Activated CD8-positive, alpha-beta T cell treated with anti-CD3 and anti-CD28 coated beads for 36 hours (primary cell): ENCODE results near the gene TRAF3IP1. TPM values are rescaled to one million over a fixed set of nuclear protein-coding genes. Genes with fewer than 3 reads are reported as not detected.

Source experiments
- ATAC-seq: fragments of 200-7000 bp; cut with Tn5 transposase; one replicate; pipeline ENCODE4 v1.10.0; 2021; ENCODE audit warnings: mild to moderate bottlenecking, moderate library complexity
- CTCF ChIA-PET: fragments of 350-600 bp; sonication (Branson Sonifier 250); formaldehyde crosslinking; loops from one replicate; lab custom pipeline; 2021; ENCODE audit warnings: antibody characterized with exemption; lab: Charles Lee
- POLR2A ChIA-PET: fragments of 350-600 bp; sonication (Branson Sonifier 250); formaldehyde crosslinking; loops from one replicate; lab custom pipeline; 2021; ENCODE audit warnings: antibody characterized with exemption; lab: Charles Lee
- DNase-seq: peaks from one replicate; pipeline ENCODE4 v3.0.0-alpha.2; 2020
- H3K27ac Mint-ChIP-seq: one replicate; pipeline ENCODE4 v1.8.0; 2021; ENCODE audit warnings: mild to moderate bottlenecking, mixed read lengths
- H3K27me3 Mint-ChIP-seq: one replicate; pipeline ENCODE4 v1.8.0; 2021; ENCODE audit warnings: mixed read lengths
- H3K36me3 Mint-ChIP-seq: one replicate; pipeline ENCODE4 v1.8.0; 2021; ENCODE audit warnings: low read depth, mixed read lengths
- H3K4me1 Mint-ChIP-seq: one replicate; pipeline ENCODE4 v1.8.0; 2021; ENCODE audit warnings: low read depth, mixed read lengths
- H3K4me3 Mint-ChIP-seq: one replicate; pipeline ENCODE4 v1.8.0; 2021; ENCODE audit warnings: mild to moderate bottlenecking, moderate library complexity, mixed read lengths
- H3K9me3 Mint-ChIP-seq: one replicate; pipeline ENCODE4 v1.8.0; 2021; ENCODE audit warnings: mixed read lengths
- intact Hi-C: fragments of 100-400 bp; cut with micrococcal nuclease; formaldehyde crosslinking; loops from one replicate; pipeline ENCODE4 v1.10.0; 2022
- total RNA-seq, 2 experiments: library from RNA; stranded (reverse); gene quantifications; one replicate each; pipeline ENCODE4 v1.2.3, GENCODE V29; 2021
- TF ChIP-seq, protein P1 (sequence below): fragments of 200-600 bp; IDR thresholded peaks from one replicate; pipeline ENCODE4 v1.8.0; 2022; ENCODE audit warnings: antibody characterized with exemption, mild to moderate bottlenecking

TRAF3IP1 gene
- total RNA-seq, 2 experiments from 2014 or later: 7.1 to 7.9 TPM

DNA sequence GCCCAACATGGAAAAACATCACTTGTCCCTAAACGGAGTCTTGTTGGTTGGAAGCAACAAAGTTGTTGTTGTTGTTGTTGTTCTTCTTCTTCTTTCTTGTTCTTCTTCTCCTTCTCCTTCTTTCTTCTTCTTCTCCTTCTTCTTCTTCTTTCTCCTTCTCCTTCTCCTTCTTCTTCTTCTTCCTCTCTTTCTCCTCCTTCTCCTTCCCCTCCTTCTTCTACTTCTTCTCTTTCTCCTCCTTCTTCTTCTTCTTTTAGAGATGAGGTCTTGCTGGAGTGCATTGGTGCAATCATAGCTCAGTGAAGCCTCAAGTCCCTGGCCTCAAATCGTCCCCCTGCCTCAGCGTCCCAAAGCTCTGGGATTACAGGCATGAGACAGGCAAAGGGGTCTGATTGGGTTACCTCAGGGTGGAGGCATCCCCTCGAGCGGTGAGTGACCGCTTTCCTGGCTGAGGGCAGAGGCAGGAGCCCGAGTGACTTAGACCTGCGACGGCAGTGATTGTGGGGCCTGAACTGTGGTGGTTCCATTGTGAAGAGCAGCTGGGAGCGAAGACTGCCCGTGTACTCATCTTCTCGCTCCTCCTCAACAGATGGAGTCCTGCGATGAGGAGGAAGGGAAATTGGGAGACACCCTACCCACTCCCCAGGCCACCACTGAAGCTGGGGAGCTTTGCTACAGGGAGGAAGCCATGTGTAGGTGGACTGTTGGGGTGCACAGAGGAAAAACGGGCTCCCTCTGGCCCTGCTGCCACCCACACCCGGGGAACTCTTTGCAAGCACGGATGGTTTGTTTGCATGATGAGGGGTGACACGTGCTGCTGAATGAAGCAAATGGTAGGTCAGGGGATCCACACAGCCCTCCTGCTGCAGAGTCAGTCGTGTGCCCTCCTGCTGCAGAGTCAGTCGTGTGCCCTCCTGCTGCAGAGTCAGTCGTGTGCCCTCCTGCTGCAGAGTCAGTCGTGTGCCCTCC, 24.9 kb upstream of the TRAF3IP1 start:
- Mint-ChIP-seq H3K4me1 (peaks cover 1% of the 10 kb centered on the region), H3K4me3 (no peak overlapping the region), H3K9me3 (no peaks in the 10 kb centered on the region), H3K27me3 (no peaks in the 10 kb centered on the region), H3K27ac (no peak overlapping the region), H3K36me3 (no peaks in the 10 kb centered on the region)
- DNase-seq (no peak), ATAC-seq (no peak)
- POLR2A ChIA-PET: no interaction called here
- CTCF ChIA-PET: no interaction called here
- TF ChIP-seq, protein P1, sequence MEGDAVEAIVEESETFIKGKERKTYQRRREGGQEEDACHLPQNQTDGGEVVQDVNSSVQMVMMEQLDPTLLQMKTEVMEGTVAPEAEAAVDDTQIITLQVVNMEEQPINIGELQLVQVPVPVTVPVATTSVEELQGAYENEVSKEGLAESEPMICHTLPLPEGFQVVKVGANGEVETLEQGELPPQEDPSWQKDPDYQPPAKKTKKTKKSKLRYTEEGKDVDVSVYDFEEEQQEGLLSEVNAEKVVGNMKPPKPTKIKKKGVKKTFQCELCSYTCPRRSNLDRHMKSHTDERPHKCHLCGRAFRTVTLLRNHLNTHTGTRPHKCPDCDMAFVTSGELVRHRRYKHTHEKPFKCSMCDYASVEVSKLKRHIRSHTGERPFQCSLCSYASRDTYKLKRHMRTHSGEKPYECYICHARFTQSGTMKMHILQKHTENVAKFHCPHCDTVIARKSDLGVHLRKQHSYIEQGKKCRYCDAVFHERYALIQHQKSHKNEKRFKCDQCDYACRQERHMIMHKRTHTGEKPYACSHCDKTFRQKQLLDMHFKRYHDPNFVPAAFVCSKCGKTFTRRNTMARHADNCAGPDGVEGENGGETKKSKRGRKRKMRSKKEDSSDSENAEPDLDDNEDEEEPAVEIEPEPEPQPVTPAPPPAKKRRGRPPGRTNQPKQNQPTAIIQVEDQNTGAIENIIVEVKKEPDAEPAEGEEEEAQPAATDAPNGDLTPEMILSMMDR: no peak
- intact Hi-C loops: no loop called here

DNA sequence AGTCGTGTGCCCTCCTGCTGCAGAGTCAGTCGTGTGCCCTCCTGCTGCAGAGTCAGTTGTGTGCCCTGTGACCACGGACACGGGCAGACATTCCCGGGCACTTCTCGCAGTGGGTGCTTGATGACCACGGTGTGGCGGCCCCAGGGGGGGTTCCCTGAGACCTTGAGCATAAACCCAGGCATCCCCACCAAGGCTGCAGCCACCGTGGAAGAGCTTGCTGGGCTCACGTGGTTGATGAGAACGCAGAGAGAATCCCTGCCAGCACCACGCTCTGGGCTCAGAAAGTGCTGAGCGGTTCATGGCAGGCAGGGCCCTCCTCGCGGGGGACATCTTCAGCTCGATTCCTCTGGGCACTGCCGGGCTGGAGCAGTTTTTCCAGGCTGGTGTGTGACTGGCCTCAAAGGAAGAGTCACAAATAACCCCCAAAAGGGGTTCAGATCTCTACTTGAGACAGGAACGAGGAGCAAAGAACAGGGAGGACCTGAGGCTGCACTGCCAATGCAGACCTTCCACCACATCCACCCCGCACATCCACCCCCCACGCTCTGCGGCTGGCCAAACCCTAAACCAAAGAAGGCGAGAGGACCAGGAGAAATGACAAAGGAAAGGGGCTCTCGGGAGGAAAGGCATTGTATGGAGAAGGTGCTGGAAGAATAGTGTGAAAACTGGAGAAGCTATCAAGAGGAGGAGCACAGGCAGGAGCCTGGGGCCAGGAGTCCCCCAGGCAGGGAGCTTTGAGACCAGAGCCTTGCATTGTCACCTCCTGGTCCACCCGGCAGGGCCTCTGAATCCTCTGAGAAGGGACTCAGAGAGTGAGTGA, 23.5 kb upstream of the TRAF3IP1 start:
- H3K4me3 Mint-ChIP-seq: no peak overlapping the region
- no peaks in the 10 kb centered on the region for H3K27me3 Mint-ChIP-seq
- no peaks in the 10 kb centered on the region for H3K4me1 Mint-ChIP-seq
- ChIA-PET CTCF (no interaction called here), POLR2A (no interaction called here)
- TF ChIP-seq, protein P1: no peak
- no peak for ATAC-seq
- intact Hi-C loops: no loop called here
- DNase-seq: no peak
- no peak overlapping the region for H3K27ac Mint-ChIP-seq
- H3K9me3 Mint-ChIP-seq: no peaks in the 10 kb centered on the region
- no peaks in the 10 kb centered on the region for H3K36me3 Mint-ChIP-seq

DNA sequence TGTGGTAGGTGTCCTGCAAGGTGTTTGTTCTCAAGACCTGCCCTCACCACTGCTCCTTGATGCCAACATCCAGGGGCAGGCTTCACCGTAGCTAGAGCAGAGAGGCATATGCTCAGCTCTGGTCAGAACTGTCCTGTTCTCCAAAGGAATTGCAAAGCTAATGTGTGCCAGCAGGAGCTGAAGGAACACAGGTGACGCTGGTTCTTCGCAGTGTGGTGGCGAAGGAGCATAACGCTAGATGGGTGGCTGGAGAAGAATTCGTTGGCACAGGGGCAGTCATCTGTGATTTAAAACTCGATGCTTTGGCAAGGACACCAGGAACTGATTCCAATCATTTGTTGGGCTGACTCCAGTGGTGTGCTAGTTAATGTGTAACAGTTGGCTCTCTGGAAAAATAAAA, 20.5 kb upstream of the TRAF3IP1 start:
- Mint-ChIP-seq H3K9me3 (no peaks in the 10 kb centered on the region), H3K27ac (no peak overlapping the region), H3K27me3 (peaks cover 1% of the 10 kb centered on the region), H3K4me3 (no peak overlapping the region), H3K4me1 (no peaks in the 10 kb centered on the region), H3K36me3 (no peaks in the 10 kb centered on the region)
- DNase-seq: no peak
- no peak for ATAC-seq
- TF ChIP-seq, protein P1: no peak
- ChIA-PET CTCF (no interaction called here), POLR2A (no interaction called here)
- intact Hi-C loops: no loop called here

DNA sequence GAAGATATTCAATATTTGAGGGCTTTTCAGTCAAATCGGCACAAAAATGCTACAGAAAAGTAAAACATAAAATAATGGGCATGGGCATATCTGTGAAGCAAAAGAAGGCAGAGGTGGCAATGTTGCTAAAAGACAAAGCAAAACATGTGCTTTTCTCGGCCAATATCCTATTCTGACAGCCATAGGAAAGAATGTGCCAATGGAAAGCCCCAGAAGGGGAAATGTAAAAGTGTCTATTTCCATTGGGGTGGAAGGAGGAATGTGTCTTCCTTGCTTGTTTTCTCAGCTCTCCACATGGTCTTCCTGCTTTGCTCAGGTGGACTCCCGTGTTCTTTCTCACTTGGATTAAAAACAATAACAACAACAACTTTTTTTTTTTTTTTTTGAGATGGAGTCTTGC, 18.2 kb upstream of the TRAF3IP1 start:
- H3K9me3 Mint-ChIP-seq: no peaks in the 10 kb centered on the region
- no peaks in the 10 kb centered on the region for H3K4me1 Mint-ChIP-seq
- H3K4me3 Mint-ChIP-seq: no peak overlapping the region
- ATAC-seq (no peak), DNase-seq (no peak)
- H3K36me3 Mint-ChIP-seq: no peaks in the 10 kb centered on the region
- H3K27ac Mint-ChIP-seq: no peak overlapping the region
- intact Hi-C loops: no loop called here
- ChIA-PET CTCF (interaction anchor here (1.0 kb wide), 1 partner anchor 26 kb away, joined by 3 read pairs; no protein-coding TSS in a partner anchor), POLR2A (no interaction called here)
- peaks cover 1% of the 10 kb centered on the region for H3K27me3 Mint-ChIP-seq
- TF ChIP-seq, protein P1: no peak
